Spleen (tissue), 7 donors: ENCODE measurements around the gene TLE4.

Experiments
- CTCF ChIP-seq, 11 experiments: fragments of 200-600 bp in 7 of 11; fragments of 450-650 bp in 4 of 11; sonication (generic) in 4 of 11; IDR thresholded peaks in 8 of 11; conservative IDR thresholded peaks in 3 of 11; 1 replicate in 7 of 11; 2 replicates in 4 of 11; pipeline versions ENCODE4 v1.4.0 to v1.8.0; 2016 to 2021; ENCODE audit warnings: antibody characterized with exemption in 11 of 11, inconsistent platforms in 4 of 11, mild to moderate bottlenecking in 1 of 11
- POLR2A ChIP-seq, 3 donors: fragments of 450-650 bp; IDR thresholded peaks; one replicate each; pipeline ENCODE4 v1.5.1; 2017; ENCODE audit warnings: antibody characterized with exemption in 3 of 3, mild to moderate bottlenecking in 1 of 3
- donor health status: DM: no; HTN: no; CAD: no; lungs with moderate emphysema.
- donor health status: DM: no; HTN: no; CAD: no.
- donor health status: DM: no; HTN: no; CAD: no.

DNA sequence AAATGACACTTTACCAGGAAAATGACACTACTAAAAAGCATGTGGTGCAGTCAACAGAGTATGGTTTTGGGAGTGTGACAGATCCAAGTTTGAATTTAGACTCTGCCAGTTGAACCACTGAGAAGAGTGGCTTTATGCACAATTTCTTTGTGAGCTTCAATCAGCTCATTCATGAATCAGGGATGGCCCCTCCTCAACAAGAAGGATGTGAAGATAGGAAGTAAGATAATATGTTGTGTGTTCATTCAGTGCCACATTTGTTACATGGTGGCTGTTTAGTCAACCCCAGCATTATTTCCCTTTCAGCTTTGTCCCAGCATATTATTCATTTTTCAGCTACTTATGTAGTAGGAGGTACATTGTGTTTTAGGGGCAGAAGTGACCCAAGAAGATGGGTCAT lies 140.1 kb downstream of the TLE4 start:
- TF ChIP-seq POLR2A (IDR thresholded peaks at IDR 0.05) (no peak), CTCF (IDR thresholded peaks at IDR 0.05 in 8 of 11, conservative IDR thresholded peaks at IDR 0.05 in 3 of 11) (no peak)
